Adipocyte (in vitro differentiated cells): ENCODE measurements around the gene BRD1.

ENCODE experiments used
- DNase-seq: peaks from one replicate; pipeline ENCODE4 v3.0.0-alpha.2; 2015; ENCODE audit warnings: low read depth
- H3K27me3 ChIP-seq: replicated peaks from 2 replicates; pipeline ENCODE4 v1.7.0; 2013; ENCODE audit warnings: mild to moderate bottlenecking, low read length, moderate library complexity; ENCODE audit not compliant: control insufficient read depth, insufficient read depth
- H3K36me3 ChIP-seq: 2 replicates; pipeline ENCODE4 v1.7.0; 2013; ENCODE audit warnings: low read length, mild to moderate bottlenecking, moderate library complexity; ENCODE audit not compliant: control insufficient read depth, insufficient read depth, severe bottlenecking
- H3K4me1 ChIP-seq: 2 replicates; pipeline ENCODE4 v1.7.0; 2013; ENCODE audit warnings: mild to moderate bottlenecking, low read length, moderate library complexity; ENCODE audit not compliant: control insufficient read depth, insufficient read depth
- H3K4me3 ChIP-seq: 2 replicates; pipeline ENCODE4 v1.7.0; 2013; ENCODE audit warnings: mild to moderate bottlenecking, low read length, moderate library complexity
- H3K9ac ChIP-seq: 2 replicates; pipeline ENCODE4 v1.7.0; 2013; ENCODE audit warnings: mild to moderate bottlenecking, low read length, moderate library complexity
- H3K9me3 ChIP-seq: 2 replicates; pipeline ENCODE4 v1.7.0; 2013; ENCODE audit warnings: mild to moderate bottlenecking, low read length, moderate library complexity; ENCODE audit not compliant: control insufficient read depth

BRD1 gene

DNA sequence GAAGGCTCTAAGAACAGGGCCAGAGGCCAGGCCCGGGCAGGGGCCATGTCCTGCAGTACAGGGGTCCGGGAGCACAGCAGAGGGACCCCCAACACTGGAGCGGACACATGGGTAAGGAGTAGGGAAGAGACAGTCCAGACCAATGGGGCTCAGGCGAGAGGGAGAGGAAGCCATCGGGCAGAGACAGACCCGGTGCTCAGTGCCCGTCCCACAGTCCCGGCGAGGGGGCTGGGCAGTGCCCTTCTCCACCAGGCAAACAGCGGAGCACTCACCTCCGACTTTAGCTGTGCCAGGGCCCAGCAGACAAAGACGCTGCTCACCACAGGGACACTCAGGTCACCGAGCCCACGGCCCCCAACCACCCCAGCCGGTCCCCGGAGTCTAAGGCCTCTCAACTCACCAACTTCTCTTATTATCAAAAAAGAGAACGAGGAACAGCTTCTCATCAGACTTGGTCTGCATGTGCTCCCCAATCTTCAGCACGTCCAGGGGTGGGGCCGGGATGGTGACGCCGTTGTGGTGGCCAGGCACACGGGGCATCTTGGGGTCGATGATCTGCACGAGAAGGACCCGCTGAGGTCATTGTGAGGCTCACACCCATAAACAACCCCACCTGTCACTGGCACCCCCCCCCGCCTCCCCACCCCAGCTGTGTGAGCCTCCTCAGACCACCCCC lies 52.3 kb downstream of the BRD1 start:
- Histone ChIP-seq H3K27me3 (no peaks in the 10 kb centered on the region), H3K4me1 (peaks cover 8% of the 10 kb centered on the region), H3K9ac (no peak overlapping the region), H3K36me3 (peaks cover 57% of the 10 kb centered on the region), H3K9me3 (no peaks in the 10 kb centered on the region), H3K4me3 (no peak overlapping the region)
- DNase-seq: no peak

DNA sequence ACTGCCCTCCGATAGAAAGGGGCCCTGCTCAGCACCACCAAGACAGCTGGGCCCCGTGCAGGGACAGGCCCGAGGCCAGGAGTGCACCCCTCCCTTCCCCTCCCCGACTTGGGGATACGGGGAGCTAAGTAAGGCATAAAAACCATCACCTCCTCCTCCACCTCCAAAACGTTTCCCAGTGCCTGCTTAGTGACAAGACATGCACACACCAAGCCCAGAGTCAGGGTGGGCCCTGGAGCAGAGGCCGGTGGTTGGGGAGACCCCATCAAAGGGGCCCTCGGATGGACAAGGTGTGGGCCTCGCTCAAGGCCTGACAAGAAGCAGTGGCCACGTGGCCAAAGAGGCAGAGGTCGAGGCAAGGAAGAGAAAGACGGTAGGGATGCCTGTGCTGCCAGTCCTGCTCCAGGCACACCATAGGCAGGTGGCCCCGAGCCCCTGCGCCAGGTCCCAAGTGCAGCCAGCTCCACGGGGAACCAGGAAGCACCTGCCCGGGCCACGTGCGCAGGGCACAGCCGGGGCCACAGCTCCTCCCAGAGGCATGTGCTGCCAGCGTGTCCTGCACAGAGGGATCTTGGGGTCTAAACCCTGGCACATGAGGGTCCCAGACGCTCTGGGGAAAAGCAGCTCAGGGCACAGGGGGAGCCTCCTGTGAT lies 53.0 kb downstream of the BRD1 start:
- H3K4me1 ChIP-seq: peaks cover 6% of the 10 kb centered on the region
- no peak for DNase-seq
- H3K4me3 ChIP-seq: no peak overlapping the region
- no peaks in the 10 kb centered on the region for H3K27me3 ChIP-seq
- no peaks in the 10 kb centered on the region for H3K9me3 ChIP-seq
- no peak overlapping the region for H3K9ac ChIP-seq
- peaks cover 57% of the 10 kb centered on the region for H3K36me3 ChIP-seq

GRCh38 chr22:49774046-49774445 lies 53.6 kb downstream of the BRD1 start:
- Histone ChIP-seq H3K4me1 (peaks cover 6% of the 10 kb centered on the region), H3K27me3 (no peaks in the 10 kb centered on the region), H3K9ac (no peak overlapping the region), H3K36me3 (peaks cover 57% of the 10 kb centered on the region), H3K4me3 (no peak overlapping the region), H3K9me3 (no peaks in the 10 kb centered on the region)
- no peak for DNase-seq

GRCh38 chr22:49773531-49773930 lies 54.1 kb downstream of the BRD1 start:
- DNase-seq: no peak
- H3K36me3 ChIP-seq: peaks cover 57% of the 10 kb centered on the region
- no peaks in the 10 kb centered on the region for H3K27me3 ChIP-seq
- H3K9me3 ChIP-seq: no peaks in the 10 kb centered on the region
- no peak overlapping the region for H3K4me3 ChIP-seq
- H3K4me1 ChIP-seq: peaks cover 6% of the 10 kb centered on the region
- H3K9ac ChIP-seq: no peak overlapping the region

DNA sequence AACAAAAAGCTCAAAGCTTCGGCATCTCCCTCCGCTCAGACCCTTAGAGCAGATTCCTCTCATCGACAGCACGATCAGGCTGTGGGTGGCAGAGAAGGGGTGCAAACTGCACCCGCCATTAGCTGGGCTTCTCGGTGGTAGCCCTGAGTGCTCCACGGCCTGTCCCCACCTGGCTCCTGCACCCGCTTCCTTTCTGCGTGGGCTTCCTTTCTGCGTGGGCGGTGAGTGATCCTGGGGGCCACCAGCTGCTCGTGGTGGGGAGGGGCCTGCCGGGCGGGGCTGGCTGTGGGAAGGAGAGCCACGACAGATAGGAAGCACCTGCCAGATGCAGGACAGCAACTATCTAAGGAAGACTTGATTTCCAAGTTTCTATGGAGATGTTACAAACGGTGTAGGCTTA lies 55.0 kb downstream of the BRD1 start:
- Histone ChIP-seq H3K4me1 (peaks cover 6% of the 10 kb centered on the region), H3K27me3 (no peaks in the 10 kb centered on the region), H3K9ac (no peak overlapping the region), H3K4me3 (no peak overlapping the region), H3K36me3 (peaks cover 50% of the 10 kb centered on the region), H3K9me3 (no peaks in the 10 kb centered on the region)
- DNase-seq: no peak

GRCh38 chr22:49771266-49772065 lies 56.2 kb downstream of the BRD1 start:
- Histone ChIP-seq H3K9me3 (peaks cover 9% of the 10 kb centered on the region), H3K27me3 (no peaks in the 10 kb centered on the region), H3K9ac (no peak overlapping the region), H3K4me1 (peaks cover 6% of the 10 kb centered on the region), H3K4me3 (no peak overlapping the region), H3K36me3 (peaks cover 38% of the 10 kb centered on the region)
- no peak for DNase-seq

GRCh38 chr22:49770547-49771265 lies 57.0 kb downstream of the BRD1 start:
- no peak for DNase-seq
- Histone ChIP-seq H3K27me3 (no peaks in the 10 kb centered on the region), H3K4me1 (peaks cover 6% of the 10 kb centered on the region), H3K36me3 (peaks cover 31% of the 10 kb centered on the region), H3K9me3 (peaks cover 12% of the 10 kb centered on the region), H3K9ac (no peak overlapping the region), H3K4me3 (no peak overlapping the region)

DNA sequence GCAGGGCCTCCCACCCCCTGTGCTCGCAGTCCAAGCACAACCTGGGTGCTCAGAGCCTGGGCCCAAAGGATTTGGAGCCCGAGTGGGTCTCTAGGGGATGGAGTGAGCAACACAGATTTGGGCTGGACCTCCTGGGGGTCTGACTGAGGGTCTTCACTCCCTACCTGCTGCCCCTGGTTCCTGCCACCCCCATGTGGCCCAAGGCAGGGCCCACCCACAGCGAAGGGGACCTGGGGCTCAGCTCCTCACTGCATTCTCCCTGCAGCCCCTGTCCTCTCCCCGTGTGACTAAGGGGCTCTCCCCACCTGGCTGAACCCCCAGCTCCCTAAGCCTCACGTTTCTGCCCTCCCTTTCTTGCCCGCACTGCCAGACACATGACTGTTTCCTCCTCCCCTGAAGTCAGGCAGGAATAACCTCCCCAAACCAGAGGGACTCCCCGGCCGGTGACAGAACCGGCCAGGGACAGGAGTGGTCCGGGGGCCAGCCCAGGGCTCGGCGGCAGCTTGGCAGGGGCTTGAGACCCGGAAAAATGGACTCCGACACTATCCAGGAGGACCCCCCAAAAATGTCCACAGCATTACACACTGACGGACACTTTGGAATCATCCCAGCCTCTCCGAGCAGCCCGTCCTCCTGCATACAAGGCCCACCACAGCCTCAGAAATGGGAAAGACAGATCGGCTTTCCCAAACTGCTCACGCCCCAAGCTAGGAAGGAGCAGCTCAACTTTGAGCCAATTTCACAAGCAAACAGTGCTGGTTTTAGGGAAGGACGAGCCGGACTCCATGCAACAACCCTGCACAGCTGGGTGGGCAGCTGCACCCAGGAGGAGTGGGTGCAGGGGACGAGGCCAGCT lies 57.8 kb downstream of the BRD1 start:
- Histone ChIP-seq H3K9me3 (peaks cover 12% of the 10 kb centered on the region), H3K27me3 (no peaks in the 10 kb centered on the region), H3K4me3 (no peak overlapping the region), H3K36me3 (peaks cover 25% of the 10 kb centered on the region), H3K9ac (no peak overlapping the region), H3K4me1 (peaks cover 6% of the 10 kb centered on the region)
- DNase-seq: no peak

DNA sequence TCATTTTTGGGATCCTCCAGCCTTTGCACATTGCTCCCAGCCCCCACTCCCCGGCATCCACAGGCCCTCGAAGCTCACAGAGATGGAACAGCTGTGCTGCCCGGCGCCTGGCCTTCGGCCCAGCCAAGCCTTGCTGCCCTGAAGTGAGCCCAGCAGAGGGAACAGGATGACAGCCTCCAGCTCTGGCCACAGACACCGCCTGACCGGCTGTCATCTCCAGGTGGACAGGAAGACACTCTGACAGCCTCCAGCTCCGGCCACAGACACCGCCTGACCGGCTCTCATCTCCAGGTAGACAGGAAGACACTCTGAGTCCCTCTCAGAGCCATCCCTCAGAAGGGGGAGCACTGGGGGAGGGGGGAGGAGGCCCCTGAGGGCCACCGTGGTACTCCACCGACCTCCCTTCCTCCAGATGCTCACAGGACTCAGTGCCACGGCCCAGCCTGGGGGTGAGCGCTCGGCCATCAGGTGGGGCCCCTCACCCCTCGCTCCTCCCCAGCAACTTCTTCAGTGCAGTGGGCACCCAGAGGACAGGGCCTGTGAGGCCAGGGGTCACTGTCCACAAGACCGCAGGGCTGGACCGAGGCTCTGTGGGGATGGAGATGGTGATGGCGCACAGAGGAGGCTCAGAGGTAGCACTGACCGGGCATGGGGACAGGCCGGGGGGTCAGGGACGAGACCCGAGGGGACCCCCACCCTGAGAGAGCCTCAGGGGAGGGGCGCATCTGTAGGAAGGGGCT lies 58.6 kb downstream of the BRD1 start:
- DNase-seq: no peak
- Histone ChIP-seq H3K9ac (no peak overlapping the region), H3K36me3 (peaks cover 17% of the 10 kb centered on the region), H3K4me3 (no peak overlapping the region), H3K9me3 (peaks cover 12% of the 10 kb centered on the region), H3K27me3 (no peaks in the 10 kb centered on the region), H3K4me1 (peaks cover 6% of the 10 kb centered on the region)
